Muscle of back (tissue), 11 donors: Measurements from ENCODE around the gene POFUT2. TPM values are rescaled to one million over a fixed set of nuclear protein-coding genes. Genes with fewer than 3 reads are reported as not detected.

Source experiments
- DNase-seq, 3 donors: peaks; one replicate each; pipeline versions ENCODE4 v3.0.0 to v3.0.0-alpha.2; 2013
- polyA plus RNA-seq, 10 donors: library from polyadenylated mRNA; unstranded; fragments of 120-200 nt; gene quantifications; one replicate each; pipeline ENCODE4 v1.2.1, GENCODE V29; 2013; ENCODE audit not compliant: insufficient read length in 10 of 10

Gene POFUT2
- polyA plus RNA-seq, 10 donors, result 30.6 to 44.3 (median 39.3) TPM

DNA sequence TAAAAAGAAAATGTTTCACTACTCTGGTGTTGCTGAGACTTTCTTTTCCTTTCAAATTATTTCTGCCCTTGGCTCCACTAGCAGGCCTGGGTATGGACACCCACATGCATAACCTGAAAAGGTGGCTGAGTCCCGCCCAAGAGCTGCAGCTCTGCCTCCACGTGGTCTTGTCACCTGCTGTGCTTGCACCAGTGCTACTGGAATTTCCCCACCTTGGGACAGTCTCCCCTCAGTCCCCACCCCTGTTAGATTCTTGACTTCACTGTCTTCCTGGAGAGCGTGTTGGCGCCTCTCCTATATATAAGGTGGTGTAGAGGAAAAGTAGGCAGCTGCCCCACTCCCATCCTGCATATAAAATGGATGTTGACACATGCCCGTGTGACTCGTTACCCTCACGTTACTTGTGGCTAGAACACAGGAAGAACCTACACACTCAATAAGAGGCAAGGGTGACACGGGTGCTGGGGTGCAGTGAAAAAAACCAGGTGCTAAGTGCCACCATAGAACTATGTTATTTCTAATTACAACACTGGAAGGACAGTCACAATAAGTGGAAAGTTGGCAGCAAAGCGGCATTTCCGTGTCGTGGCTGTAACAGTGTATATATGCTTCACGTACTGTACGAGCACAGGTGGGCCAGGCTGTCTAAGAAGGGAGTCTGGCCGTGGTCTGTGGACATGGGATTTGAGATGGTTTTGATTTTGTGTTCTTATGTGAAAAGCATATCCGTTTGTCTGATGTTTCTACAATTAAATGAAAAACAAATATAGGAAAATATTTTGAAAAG is 61.0 kb downstream of the POFUT2 start:
- DNase-seq, result no peak

DNA sequence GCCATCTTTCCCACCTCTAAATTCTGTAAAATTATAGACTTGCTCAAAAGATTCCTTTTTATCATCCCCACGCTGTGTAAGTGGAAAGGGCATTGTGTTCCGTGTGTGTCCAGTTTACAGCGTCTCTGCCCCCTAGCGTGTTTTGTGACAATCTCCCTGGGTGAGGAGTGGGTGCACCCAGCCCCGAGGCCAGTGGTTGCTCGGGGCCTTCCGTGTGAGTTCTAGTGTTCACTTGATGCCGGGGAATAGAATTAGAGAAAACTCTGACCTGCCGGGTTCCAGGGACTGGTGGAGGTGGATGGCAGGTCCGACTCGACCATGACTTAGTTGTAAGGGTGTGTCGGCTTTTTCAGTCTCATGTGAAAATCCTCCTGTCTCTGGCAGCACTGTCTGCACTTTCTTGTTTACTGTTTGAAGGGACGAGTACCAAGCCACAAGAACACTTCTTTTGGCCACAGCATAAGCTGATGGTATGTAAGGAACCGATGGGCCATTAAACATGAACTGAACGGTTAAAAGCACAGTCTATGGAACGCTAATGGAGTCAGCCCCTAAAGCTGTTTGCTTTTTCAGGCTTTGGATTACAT is 61.9 kb downstream of the POFUT2 start:
- DNase-seq, result no peak

DNA sequence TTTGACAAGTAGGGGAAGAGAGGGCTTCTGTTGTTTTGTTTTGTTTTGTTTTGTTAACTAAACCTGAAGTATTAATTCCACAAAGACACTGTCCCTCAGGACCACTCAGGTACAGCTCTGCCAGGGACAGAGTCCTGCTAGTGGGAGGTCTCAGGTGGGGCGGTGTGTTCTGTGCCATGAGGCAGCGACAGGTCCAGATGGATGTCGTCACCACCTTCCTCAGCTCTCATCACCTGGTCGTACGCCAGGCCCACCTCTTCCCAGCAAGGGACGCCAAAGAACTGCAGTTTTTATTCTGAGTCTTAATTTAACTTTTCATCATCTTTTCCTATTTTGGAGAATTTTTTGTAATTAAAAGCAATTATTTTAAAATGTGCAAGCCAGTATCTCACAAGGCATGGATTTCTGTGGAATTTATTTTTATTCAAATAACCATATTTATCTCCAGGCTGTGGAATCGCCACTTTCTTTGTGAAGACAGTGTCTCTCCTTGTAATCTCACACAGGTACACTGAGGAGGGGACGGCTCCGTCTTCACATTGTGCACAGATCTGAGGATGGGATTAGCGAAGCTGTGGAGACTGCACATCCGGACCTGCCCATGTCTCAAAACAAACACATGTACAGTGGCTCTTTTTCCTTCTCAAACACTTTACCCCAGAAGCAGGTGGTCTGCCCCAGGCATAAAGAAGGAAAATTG is 62.5 kb downstream of the POFUT2 start:
- no peak for DNase-seq

DNA sequence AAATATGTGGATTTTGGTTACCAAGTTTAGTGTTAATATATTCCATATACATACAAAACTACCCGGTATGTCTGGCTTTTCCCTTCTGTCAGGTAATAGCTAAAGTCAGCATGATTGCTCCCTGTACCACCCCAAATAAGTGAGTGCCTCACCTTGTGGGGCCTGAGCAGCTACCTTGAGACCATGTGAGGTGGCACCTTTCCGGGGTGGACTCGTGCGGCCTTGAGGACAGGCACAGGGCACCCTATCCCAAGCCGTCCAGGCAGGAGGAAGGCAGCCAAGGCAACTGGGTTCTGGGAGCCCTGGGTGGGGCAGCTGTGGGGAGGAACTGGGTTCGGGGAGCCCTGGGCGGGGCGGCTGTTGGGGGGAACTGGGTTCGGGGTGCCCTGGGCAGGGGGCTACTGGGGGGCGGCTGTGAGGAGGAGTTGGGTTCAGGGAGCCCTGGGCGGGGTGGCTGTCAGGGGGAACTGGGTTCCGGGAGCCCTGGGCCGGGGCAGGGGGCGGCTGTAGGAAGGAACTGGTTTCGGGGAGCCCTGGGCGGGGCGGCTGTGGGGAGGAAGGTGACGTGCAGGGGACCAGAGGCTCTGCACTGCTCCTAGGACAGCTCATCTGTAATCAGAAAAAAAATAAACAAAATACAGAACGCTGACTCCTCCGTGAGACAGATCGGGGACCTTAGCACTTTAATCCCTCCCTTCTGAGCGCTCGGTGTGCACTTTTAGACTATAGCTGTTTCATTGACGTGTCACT is 63.3 kb downstream of the POFUT2 start:
- DNase-seq, result no peak

DNA sequence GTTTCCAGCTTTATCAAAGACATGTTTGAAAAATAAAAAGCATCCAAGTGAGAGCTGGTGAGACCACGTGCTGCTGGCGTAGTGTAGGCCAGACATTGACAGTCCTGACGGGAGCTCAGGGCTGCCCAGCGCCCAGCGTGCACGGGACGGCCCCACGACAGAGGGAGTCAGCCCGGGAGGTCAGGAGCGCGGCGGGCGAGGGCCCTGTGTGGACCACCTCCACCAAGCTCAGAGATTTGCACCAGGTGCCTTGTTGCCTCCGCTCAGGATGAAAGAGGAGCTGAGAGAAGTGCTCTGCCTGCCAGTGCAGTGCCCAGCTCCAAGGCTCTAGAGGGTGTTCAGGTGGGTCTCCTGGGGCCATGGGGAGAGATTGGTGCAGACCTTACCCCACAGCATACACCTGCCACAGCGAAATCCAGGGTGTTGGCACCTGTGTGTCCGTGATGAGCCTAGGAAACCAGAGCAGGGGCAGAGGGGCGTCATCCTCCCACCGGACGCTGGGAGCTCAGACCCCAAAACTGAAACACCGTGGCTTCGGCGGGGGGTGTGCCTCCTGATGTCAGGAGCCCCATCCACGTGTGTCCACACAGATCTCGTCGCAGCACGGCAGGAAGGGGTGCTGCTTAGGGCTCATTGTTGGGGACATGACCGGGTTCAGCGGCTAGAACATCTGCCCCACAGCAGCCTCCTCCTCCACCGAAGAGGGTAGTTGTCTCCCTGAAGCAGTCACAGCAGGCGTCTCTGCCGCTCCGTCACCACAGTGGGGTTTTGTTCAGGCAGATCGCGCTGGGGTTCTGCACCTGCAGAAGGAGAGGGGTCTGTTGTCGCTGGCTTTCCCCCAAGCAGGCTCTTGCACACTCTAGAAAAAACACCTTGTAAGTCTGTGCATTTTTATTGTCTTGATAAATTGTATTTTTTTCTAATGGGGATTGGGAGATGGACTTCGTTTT is 64.2 kb downstream of the POFUT2 start:
- no peak for DNase-seq

DNA sequence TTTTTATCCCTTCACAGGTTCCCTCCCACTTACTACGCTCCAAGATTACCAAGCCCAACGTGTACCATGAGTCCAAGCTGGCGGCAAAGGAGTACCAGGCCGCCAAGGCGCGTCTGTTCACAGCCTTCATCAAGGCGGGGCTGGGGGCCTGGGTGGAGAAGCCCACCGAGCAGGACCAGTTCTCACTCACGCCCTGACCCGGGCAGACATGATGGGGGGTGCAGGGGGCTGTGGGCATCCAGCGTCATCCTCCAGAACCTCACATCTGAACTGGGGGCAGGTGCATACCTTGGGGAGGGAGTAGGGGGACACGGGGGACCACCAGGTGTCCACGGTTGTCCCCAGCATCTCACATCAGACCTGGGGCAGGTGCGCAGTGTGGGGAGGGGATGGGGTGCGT is 65.7 kb downstream of the POFUT2 start:
- no peak for DNase-seq

DNA sequence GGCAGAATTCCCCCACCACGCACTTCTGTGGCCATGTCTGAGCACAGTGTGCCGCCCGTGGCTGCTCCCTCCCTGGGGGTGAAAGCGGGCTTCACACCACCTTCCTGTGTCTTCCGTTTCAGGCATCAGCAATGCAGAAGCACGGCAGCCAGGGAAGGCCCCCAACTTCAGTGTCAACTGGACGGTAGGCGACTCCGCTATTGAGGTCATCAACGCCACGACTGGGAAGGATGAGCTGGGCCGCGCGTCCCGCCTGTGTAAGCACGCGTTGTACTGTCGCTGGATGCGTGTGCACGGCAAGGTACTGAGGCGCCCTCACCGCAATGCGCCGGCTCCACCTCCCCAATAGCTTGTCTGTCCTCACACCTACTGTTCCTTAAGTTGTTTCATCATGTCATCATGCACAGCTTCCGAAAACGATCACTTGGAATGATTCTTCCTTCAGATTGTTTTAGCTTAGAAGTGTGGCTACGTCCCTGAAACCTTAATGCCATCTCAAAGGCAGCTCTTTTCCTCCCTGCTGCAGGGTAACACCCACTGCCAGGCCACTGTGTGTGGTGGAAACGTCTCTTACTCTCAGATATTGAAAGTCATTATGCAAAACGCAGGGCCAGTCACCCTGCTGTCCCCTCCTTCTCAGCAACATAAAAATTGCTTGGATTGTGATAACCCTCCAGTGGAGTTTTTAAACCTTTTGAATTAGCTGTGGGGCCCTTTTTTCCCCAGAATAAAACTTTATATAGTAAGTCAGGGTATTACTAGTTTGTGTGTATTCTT is 66.8 kb downstream of the POFUT2 start:
- DNase-seq, result no peak

DNA sequence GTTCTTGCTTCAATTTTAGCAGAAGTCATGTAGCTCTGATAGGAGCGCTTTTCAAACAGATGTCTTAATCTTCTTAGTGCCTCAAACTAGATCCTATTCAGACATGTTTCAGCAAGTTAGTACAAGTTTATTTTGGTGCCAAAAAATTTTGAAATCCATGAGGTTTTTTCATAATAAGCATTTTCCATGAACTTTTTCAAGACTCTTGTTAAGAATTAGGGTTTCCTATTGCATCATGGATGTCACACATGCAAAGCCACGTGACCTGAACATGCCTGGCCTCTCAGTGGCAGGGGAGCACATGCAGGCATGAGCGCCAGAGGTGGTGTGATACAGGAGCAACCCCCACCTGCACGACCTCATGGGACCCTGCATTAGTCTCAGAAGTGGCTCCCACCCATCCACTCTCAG is 67.6 kb downstream of the POFUT2 start:
- DNase-seq, result peak in 1 of 3 donors; percentile 41

DNA sequence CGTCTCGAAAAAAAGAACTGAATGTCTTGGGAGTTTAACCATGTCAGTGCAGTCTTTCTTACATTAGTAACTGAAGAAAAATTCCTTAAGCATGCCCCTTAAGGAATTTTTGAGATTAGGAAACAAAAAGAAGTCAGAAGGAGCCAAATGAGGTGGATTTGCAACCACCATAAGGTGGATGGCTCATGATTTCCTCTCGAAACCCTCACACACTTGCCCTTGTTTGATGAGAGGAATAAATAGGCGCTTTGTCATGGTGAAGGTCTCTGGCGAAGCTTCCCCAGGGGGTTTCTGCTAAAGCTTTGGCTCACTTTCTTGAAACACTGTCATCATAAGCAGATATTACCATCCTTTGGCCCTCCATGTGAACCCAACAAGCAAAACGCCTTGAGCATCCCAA is 68.2 kb downstream of the POFUT2 start:
- DNase-seq, result no peak

DNA sequence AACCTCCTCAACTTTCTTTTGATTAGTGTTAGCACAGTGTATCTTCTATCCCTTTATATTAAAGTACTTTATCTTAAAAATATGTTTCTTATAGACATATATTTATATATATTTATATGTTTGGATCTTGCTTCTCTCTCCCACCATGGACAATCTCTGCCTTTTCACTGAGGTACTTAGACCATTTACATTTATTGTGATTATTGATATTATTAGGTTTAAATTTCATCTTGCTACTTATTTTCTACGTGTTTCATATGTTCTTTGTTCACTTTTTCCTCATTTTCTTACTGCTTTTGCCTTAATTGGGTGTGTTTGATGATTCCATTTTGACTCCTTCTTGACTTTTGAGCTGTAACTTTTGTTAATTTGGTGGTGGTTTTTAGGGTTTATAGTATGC is 70.7 kb downstream of the POFUT2 start:
- DNase-seq, result no peak

DNA sequence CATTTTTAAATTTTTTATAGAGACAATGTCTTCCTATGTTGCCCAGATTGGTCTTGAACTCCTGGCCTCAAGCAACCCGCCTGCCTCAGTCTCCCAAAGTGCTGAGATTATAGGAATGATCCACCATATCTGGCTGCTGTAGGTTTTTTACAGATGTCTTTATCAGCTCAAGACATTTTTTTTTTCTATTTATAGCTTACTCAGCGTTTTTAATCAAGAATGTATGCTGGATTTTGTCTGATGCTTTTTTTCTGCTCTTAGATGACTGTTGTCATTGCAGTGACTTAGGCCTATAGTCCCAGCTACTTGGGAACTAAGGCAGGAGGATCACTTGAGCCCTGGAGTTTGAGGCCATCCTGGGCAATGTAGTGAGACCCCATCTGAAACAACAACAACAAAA is 72.5 kb downstream of the POFUT2 start:
- no peak for DNase-seq

Other genes starting within 250 kb of the POFUT2 start
- 10 to 100 TPM; 20.7 to 31.9 (median 25.8) TPM for gene ADARB1, start 213.3 kb downstream of the POFUT2 start, polyA plus RNA-seq
- 100 to 1,000 TPM in 3 of 10 donors, 10 to 100 TPM in 7; 53.7 to 116 (median 71.4) TPM for gene COL18A1, start 117.3 kb upstream of the POFUT2 start, polyA plus RNA-seq